ENCODE results near the gene PLEKHA5.

Gene PLEKHA5

GRCh38 chr12:19402743-19403431 is 273.4 kb downstream of the PLEKHA5 start:
- Histone ChIP-seq H3K27me3 (ENCODE audit: control insufficient read depth, insufficient read depth, low read length) (no peaks in the 10 kb centered on the region), H3K9ac (no peak overlapping the region), H3K79me2 (no peaks in the 10 kb centered on the region), H3K4me2 (ENCODE audit: low read length) (no peak overlapping the region), H3K36me3 (ENCODE audit: control insufficient read depth, insufficient read depth, low read length) (no peaks in the 10 kb centered on the region), H2AFZ (no peak overlapping the region), H3K4me3 (ENCODE audit: low read depth, low read length) (no peak overlapping the region), H3K4me1 (no peaks in the 10 kb centered on the region), H3K9me3 (ENCODE audit: control insufficient read depth, low read length) (no peaks in the 10 kb centered on the region), H3K27ac (no peak overlapping the region)
- TF ChIP-seq, protein P1, sequence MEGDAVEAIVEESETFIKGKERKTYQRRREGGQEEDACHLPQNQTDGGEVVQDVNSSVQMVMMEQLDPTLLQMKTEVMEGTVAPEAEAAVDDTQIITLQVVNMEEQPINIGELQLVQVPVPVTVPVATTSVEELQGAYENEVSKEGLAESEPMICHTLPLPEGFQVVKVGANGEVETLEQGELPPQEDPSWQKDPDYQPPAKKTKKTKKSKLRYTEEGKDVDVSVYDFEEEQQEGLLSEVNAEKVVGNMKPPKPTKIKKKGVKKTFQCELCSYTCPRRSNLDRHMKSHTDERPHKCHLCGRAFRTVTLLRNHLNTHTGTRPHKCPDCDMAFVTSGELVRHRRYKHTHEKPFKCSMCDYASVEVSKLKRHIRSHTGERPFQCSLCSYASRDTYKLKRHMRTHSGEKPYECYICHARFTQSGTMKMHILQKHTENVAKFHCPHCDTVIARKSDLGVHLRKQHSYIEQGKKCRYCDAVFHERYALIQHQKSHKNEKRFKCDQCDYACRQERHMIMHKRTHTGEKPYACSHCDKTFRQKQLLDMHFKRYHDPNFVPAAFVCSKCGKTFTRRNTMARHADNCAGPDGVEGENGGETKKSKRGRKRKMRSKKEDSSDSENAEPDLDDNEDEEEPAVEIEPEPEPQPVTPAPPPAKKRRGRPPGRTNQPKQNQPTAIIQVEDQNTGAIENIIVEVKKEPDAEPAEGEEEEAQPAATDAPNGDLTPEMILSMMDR (IDR thresholded peaks at IDR 0.05) = no peak

DNA sequence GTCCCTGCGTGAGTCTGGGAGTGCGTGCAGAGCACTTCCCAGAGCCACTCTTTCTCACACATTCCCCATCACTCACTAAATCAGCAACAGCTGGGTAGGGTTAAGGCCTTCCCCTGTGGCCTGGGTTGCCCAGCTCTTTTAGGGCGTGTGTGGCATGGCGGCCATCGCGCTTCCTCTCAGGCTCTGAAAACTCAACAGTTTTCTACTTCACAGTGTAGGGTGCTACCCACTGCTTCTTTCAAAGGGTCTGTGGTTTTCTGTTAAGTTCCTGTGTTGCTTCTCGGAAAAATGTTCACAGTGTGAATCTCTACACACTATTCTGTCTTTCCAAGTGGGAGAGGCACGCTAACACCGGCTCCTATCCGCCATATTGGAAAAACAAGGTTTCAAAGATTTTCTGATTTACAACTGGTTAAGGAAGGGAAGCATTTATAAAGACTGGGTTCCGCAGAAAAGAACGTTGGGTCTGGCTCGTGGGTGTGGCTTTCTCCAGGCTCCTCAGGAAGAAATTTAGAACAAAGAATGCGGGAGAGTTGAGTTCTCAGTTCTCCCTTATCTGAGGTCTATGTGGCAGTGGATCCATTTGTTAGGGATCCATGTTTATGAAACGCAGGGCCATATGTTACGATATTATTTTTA is 274.8 kb downstream of the PLEKHA5 start:
- H3K36me3 ChIP-seq (ENCODE audit: control insufficient read depth, insufficient read depth, low read length) = no peaks in the 10 kb centered on the region
- H3K4me1 ChIP-seq = no peaks in the 10 kb centered on the region
- no peak overlapping the region for H3K27ac ChIP-seq
- no peak overlapping the region for H2AFZ ChIP-seq
- H3K79me2 ChIP-seq = no peaks in the 10 kb centered on the region
- no peak overlapping the region for H3K4me3 ChIP-seq (ENCODE audit: low read depth, low read length)
- TF ChIP-seq, protein P1 (IDR thresholded peaks at IDR 0.05) = no peak
- no peaks in the 10 kb centered on the region for H3K9me3 ChIP-seq (ENCODE audit: control insufficient read depth, low read length)
- no peak overlapping the region for H3K4me2 ChIP-seq (ENCODE audit: low read length)
- no peaks in the 10 kb centered on the region for H3K27me3 ChIP-seq (ENCODE audit: control insufficient read depth, insufficient read depth, low read length)
- no peak overlapping the region for H3K9ac ChIP-seq

DNA sequence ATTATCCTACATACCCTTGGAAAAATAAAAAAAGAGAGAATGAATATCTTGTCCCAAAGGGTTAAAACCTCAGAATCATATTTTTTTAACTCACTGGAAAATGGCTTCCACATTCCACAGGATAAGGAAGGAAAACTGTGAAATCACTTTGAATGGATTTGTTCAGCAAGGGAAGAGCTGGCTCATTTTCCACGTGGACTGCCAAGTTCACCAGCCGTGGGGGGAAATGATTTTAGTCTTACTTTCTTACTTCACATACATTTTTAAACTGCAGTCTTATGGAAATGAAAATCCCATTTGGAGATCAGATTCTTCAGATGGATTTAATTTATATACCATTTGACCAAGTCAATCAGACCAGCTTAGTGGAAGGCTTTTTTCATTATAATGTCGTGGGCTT is 279.8 kb downstream of the PLEKHA5 start:
- Histone ChIP-seq H3K9me3 (ENCODE audit: control insufficient read depth, low read length) (no peaks in the 10 kb centered on the region), H3K4me2 (ENCODE audit: low read length) (no peak overlapping the region), H3K9ac (no peak overlapping the region), H3K4me3 (ENCODE audit: low read depth, low read length) (no peak overlapping the region), H3K27ac (no peak overlapping the region), H3K36me3 (ENCODE audit: control insufficient read depth, insufficient read depth, low read length) (no peaks in the 10 kb centered on the region), H3K27me3 (ENCODE audit: control insufficient read depth, insufficient read depth, low read length) (no peaks in the 10 kb centered on the region), H2AFZ (no peak overlapping the region), H3K4me1 (no peaks in the 10 kb centered on the region), H3K79me2 (no peaks in the 10 kb centered on the region)
- TF ChIP-seq, protein P1 (IDR thresholded peaks at IDR 0.05) = no peak

DNA sequence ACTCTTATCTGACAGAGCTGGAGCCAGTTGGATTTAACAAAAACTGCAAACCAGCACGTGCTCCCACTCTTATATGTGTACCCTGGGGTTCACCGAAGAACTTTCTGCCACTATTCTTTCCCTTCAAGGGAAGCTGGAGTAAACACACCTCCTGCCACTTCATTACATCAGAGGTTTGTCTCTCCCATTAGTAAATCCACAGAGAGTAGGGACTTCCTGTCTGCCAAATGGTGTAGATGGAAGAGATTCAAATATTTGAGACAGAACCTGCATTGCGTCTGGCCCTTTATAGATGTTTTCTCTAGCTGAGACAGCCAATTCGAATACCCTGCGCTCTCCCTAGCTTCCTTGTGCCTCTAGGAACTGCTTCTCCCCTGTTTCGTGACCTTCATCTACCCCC is 280.7 kb downstream of the PLEKHA5 start:
- Histone ChIP-seq H3K27ac (no peak overlapping the region), H3K4me2 (ENCODE audit: low read length) (no peak overlapping the region), H3K4me3 (ENCODE audit: low read depth, low read length) (no peak overlapping the region), H3K9me3 (ENCODE audit: control insufficient read depth, low read length) (no peaks in the 10 kb centered on the region), H3K4me1 (no peaks in the 10 kb centered on the region), H3K36me3 (ENCODE audit: control insufficient read depth, insufficient read depth, low read length) (no peaks in the 10 kb centered on the region), H3K9ac (no peak overlapping the region), H3K79me2 (no peaks in the 10 kb centered on the region), H3K27me3 (ENCODE audit: control insufficient read depth, insufficient read depth, low read length) (no peaks in the 10 kb centered on the region), H2AFZ (no peak overlapping the region)
- TF ChIP-seq, protein P1 (IDR thresholded peaks at IDR 0.05) = no peak

Measured in parathyroid adenoma (tissue), 2 donors.